IPS-18c (cell line): ENCODE results near the gene COX8C.

ENCODE experiments used
- H3K4me3 ChIP-seq: 2 replicates; pipeline ENCODE4 v1.7.0; 2013; ENCODE audit warnings: low read depth, mild to moderate bottlenecking, low read length, moderate library complexity; ENCODE audit not compliant: insufficient read depth
- H3K9me3 ChIP-seq: one replicate; pipeline ENCODE4 v1.6.1; 2013; ENCODE audit warnings: mild to moderate bottlenecking, low read length, moderate library complexity; ENCODE audit not compliant: control insufficient read depth, insufficient read depth

COX8C gene

GRCh38 chr14:93317875-93318807 lies 28.8 kb upstream of the COX8C start:
- H3K4me3 ChIP-seq: no peak overlapping the region
- H3K9me3 ChIP-seq: no peaks in the 10 kb centered on the region

DNA sequence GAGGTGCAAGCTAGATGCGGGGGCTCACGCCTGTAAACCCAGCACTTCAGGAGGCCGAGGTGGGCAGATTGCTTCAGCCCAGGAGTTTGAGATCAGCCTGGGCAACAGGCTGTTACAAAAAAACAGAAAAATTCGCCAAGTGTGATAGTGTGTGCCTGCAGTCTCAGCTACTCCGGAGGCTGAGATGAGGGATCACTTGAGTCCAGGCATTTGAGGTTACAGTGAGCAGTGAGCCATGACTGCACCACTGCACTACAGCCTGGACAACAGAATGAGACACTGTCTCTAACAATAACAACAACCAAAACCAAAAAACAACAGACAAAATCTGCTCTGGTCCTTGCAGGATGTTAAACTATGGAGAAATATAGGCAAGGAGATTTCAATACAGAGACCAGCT lies 28.1 kb upstream of the COX8C start:
- H3K9me3 ChIP-seq: no peaks in the 10 kb centered on the region
- no peak overlapping the region for H3K4me3 ChIP-seq

GRCh38 chr14:93319494-93319893 lies 27.5 kb upstream of the COX8C start:
- H3K9me3 ChIP-seq: no peaks in the 10 kb centered on the region
- H3K4me3 ChIP-seq: no peak overlapping the region

DNA sequence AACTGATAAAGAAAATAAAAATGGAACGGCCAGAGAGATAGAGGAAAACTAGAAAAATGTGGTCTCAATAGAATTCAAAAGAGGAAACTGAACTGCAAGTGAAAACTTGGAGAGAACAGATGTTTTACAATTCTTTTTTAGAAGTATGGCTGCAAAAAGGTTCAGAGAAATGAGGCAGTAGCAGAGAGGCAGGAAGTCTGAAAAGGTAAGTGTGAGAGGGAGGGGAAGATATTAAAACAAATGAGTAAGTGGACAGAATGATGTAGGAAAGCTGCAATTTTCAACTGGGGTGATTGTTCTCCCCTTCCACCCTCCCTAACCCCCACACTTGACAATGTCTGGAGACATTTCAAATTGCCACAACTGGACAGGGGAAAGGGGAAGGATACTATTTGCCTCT lies 27.0 kb upstream of the COX8C start:
- Histone ChIP-seq H3K9me3 (no peaks in the 10 kb centered on the region), H3K4me3 (no peak overlapping the region)

- Histone ChIP-seq H3K4me3 (no peak overlapping the region), H3K9me3 (no peaks in the 10 kb centered on the region)
Observed at GRCh38 chr14:93320489-93320888, 26.5 kb upstream of the COX8C start.

- no peak overlapping the region for H3K4me3 ChIP-seq
- H3K9me3 ChIP-seq: no peaks in the 10 kb centered on the region
Observed at GRCh38 chr14:93322929-93323599, 23.9 kb upstream of the COX8C start.

DNA sequence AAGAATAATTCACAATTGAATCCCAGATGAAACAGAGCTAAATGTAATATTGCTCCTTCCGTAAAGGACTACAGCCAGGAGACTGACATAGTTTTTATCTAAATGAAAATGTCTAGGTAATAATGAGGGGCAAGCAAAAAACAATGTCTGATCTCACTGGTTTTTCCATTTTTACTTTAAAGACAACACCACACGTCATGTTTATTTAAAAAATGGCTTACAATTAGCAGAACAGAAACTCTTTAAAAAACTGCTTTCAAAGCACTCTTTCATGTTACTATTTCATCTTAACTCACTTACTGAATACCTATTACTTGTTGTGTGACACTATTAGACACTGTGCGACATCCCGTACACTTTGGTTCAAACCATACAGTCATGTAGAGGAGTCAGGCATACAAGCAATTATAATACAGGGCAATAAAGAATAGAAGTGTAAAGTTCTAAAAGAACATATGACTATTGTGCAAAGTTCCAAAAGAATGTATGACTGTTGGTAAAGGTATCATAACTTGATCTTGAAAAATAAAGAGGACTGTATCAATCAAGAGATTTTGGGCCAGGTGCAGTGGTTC lies 23.3 kb upstream of the COX8C start:
- H3K4me3 ChIP-seq: no peak overlapping the region
- no peaks in the 10 kb centered on the region for H3K9me3 ChIP-seq

DNA sequence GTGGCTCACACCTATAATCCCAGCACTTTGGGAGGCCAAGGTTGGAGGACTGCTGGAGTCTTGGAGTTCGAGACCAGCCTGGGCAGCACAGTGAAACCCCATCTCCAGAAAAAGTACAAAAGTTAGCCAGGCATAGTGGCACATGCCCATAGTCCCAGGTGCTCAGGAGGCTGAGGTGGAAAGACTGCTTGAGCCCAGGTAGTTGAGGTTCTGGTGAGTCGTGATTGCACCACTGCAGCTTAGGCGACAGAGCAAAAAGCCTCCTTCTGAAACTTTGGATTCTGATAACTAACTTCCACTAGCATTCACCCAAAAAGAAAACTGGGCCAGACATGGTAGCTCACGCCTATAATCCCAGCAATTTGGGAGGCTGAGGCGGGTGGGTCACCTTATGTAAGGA lies 20.8 kb upstream of the COX8C start:
- Histone ChIP-seq H3K9me3 (no peaks in the 10 kb centered on the region), H3K4me3 (no peak overlapping the region)

DNA sequence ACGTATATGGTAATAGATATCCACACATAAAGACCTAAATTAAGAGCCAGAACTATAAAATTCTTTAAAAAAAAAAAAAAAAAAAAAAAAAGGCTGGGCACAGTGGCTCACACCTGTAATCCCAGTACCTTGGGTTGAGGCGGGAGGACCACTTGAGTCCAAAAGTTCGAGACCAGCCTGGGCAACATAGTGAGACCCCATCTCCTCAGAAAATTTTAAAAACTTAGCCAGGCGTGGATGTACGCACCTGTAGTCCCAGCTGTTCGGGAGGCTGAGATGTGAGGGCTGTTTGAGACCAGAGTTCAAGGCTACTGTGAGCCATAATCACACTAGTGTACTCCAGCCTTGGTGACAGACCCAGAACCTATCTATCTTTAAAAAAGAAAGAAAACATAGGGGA lies 18.4 kb upstream of the COX8C start:
- no peaks in the 10 kb centered on the region for H3K9me3 ChIP-seq
- no peak overlapping the region for H3K4me3 ChIP-seq

DNA sequence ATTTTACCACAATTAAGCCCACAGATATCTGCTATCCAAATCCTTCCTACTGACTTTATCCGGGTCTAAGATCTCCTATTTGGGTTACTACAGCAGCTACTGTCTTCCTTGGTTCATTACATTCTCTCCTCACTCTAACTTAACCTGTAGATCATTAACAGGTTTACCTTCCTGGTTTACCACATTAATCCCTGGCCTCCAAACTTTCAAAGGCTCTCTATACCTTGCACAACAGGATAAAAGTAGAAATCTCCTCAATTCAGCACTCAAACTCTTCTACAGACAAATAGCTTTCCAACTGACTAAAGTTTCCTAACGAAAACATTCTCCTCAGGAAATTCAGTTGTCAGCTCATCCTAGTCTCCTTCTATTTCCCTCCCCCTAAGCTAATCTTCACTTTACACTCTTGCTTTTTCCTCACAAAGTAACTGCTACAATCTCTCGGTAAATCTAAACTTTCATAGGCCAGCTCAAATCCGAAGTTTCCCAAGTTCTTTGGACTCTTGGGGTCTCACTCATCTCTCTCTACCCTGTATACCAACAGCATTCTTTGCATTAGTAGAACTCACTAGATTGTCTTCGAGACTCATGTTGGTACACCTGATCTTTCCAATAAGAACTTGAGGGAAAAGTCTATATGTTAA lies 16.9 kb upstream of the COX8C start:
- no peak overlapping the region for H3K4me3 ChIP-seq
- no peaks in the 10 kb centered on the region for H3K9me3 ChIP-seq

DNA sequence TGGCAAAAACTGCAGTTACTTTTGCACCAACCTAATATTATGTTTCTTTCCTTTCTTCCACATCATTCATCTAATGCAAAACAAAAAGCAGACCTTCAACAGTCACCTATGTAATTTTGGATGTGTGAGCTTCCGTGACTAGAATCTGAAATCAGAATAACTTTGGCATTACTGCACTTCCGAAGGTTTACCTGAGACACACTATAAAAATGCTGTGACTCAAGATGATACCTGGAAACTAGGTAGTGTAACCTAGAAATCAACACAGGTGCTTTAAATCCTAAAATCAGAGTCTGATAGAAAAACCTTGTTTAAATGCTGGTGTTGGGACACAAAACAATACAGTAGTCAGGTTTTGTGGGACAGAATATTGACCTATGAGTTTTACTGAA lies 16.4 kb upstream of the COX8C start:
- Histone ChIP-seq H3K9me3 (no peaks in the 10 kb centered on the region), H3K4me3 (no peak overlapping the region)

GRCh38 chr14:93331002-93331727 lies 15.8 kb upstream of the COX8C start:
- 0 out of 2 replicates have a peak overlapping the region, but pooled peaks have one; percentile 9 for H3K4me3 ChIP-seq
- no peaks in the 10 kb centered on the region for H3K9me3 ChIP-seq

- H3K9me3 ChIP-seq: peaks cover 2% of the 10 kb centered on the region
- H3K4me3 ChIP-seq: peak overlapping the region; percentile 68
Observed at GRCh38 chr14:93331728-93332396, 15.1 kb upstream of the COX8C start.

GRCh38 chr14:93332397-93332852 lies 14.6 kb upstream of the COX8C start:
- Histone ChIP-seq H3K4me3 (peak overlapping the region; percentile 68), H3K9me3 (peaks cover 3% of the 10 kb centered on the region)

GRCh38 chr14:93332853-93333630 lies 13.9 kb upstream of the COX8C start, which contains the start of gene BTBD7:
BTBD7 (minus strand) TSS chr14:93333036; CDS start chr14:93296051, 36,985 bp downstream.
- Histone ChIP-seq H3K4me3 (peak within 1 kb of the TSS; percentile 68), H3K9me3 (peaks cover 6% of the 10 kb centered on the region)

DNA sequence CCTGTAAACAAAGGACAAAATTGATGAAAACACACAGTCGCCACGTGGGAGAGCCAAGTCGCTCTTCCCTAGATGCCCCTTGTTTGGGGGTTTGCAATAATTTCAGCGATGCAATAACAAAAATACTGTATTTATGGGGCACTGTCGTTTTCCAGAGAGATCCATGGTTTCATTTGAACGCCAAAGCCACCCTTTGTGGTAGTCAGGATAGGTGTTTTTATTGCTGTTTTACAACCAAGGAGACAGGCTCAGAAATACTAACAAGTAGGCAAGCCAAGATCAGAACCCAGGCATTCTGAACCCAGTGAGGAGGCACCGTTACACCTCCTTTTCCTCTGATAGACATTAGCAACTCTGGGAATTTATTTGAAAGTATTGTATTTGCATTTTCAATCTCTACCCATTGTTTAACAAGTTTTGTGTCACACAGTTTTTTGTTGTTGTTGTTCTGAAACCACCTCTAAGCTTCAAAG lies 13.3 kb upstream of the COX8C start:
- peak overlapping the region; percentile 68 for H3K4me3 ChIP-seq
- H3K9me3 ChIP-seq: peaks cover 6% of the 10 kb centered on the region
